Uterus (tissue), 2 donors: ENCODE measurements around the gene NDUFB1.

Experiments used
- POLR2A ChIP-seq, 2 donors: fragments of 450-650 bp; IDR thresholded peaks; one replicate each; pipeline ENCODE4 v1.6.1; 2016; ENCODE audit warnings: antibody characterized with exemption in 2 of 2, mild to moderate bottlenecking in 1 of 2, moderate library complexity in 1 of 2
- TF ChIP-seq, protein P1 (sequence below), 4 experiments: fragments of 200-600 bp in 2 of 4; fragments of 450-650 bp in 2 of 4; sonication (generic) in 2 of 4; IDR thresholded peaks; one replicate each; pipeline ENCODE4 v1.5.1; 2016 to 2019; ENCODE audit warnings: antibody characterized with exemption in 4 of 4, mild to moderate bottlenecking in 2 of 4, moderate library complexity in 1 of 4

DNA sequence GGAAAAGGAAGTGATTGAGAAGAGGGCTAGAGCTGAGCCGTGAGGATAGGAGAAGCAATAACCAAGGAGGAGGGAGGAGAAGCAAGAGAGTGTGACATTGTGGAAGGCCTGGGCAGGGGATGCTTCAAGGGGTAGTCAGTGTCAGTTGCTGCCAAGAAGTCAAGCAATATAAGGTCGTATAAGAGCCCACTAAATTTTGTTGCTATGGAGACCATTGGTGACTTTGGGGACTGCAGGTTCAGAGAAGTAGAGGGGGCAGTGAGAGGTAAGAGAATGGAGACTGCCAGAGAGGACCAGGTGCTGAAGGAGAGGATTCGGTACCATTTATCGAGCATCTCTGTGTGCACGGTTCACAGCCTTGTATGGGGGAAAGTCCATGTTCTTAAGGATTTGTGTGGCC is 12.0 kb downstream of the NDUFB1 start:
- TF ChIP-seq, protein P1, sequence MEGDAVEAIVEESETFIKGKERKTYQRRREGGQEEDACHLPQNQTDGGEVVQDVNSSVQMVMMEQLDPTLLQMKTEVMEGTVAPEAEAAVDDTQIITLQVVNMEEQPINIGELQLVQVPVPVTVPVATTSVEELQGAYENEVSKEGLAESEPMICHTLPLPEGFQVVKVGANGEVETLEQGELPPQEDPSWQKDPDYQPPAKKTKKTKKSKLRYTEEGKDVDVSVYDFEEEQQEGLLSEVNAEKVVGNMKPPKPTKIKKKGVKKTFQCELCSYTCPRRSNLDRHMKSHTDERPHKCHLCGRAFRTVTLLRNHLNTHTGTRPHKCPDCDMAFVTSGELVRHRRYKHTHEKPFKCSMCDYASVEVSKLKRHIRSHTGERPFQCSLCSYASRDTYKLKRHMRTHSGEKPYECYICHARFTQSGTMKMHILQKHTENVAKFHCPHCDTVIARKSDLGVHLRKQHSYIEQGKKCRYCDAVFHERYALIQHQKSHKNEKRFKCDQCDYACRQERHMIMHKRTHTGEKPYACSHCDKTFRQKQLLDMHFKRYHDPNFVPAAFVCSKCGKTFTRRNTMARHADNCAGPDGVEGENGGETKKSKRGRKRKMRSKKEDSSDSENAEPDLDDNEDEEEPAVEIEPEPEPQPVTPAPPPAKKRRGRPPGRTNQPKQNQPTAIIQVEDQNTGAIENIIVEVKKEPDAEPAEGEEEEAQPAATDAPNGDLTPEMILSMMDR (IDR thresholded peaks at IDR 0.05) = no peak
- TF ChIP-seq POLR2A (IDR thresholded peaks at IDR 0.05) = no peak
